ENCODE results near the gene RAB15. TPM values are rescaled to one million over a fixed set of nuclear protein-coding genes. Genes with fewer than 3 reads are reported as not detected.

RAB15 gene
- 1.6 and 2.1 TPM in 2 replicates for total RNA-seq

GRCh38 chr14:64971943-64972791 lies at the start of gene RAB15:
RAB15 (minus strand) TSS chr14:64972336; CDS start chr14:64972076, 260 bp downstream.

GRCh38 chr14:64986648-64987437 lies 14.7 kb upstream of the RAB15 start, which contains the start of gene FNTB:
FNTB (plus strand) TSS chr14:64986895; CDS start chr14:64986954, 59 bp downstream.

GRCh38 chr14:64942531-64943111 lies 29.5 kb downstream of the RAB15 start, which contains the start of gene GPX2:
GPX2 (minus strand) TSS chr14:64942745; CDS start chr14:64942726, 19 bp downstream.

GRCh38 chr14:64914237-64915028 lies 57.7 kb downstream of the RAB15 start, which contains the start of gene CHURC1:
CHURC1 (plus strand) TSS chr14:64914455; CDS start chr14:64914496, 41 bp downstream.

Other genes starting within 250 kb of the RAB15 start
- gene SPTB, start 92.4 kb downstream of the RAB15 start, total RNA-seq = 0.14 TPM in 1 of 2 replicates, not detected in the other
- gene CHURC1, start 57.9 kb downstream of the RAB15 start, total RNA-seq = 41.1 and 47.1 TPM in 2 replicates
- not detected in 2 replicates for gene GPX2, start 29.6 kb downstream of the RAB15 start, total RNA-seq
- gene FNTB, start 14.6 kb upstream of the RAB15 start, total RNA-seq = 5.0 and 8.5 TPM in 2 replicates
- 40.2 and 57.5 TPM in 2 replicates for gene MAX, start 130.2 kb upstream of the RAB15 start, total RNA-seq

All from smooth muscle cell of bladder (primary cell).